SU-DHL-6 (cell line): ENCODE data around the gene ARL15.

Experiments
- CTCF ChIP-seq: fragments of 200-600 bp; sonication (generic); IDR thresholded peaks from one replicate; pipeline ENCODE4 v1.5.1; 2017; ENCODE audit warnings: antibody characterized with exemption, mild to moderate bottlenecking, low read length, moderate library complexity; ENCODE audit not compliant: insufficient read depth, poor library complexity, severe bottlenecking
- EZH2phosphoT487 ChIP-seq: fragments of 200-600 bp; sonication (generic), shearing (Covaris generic); conservative IDR thresholded peaks from 2 replicates; pipeline ENCODE4 v1.6.1; 2018; ENCODE audit warnings: mild to moderate bottlenecking, antibody characterized with exemption, low read length, moderate library complexity, mixed read lengths

DNA sequence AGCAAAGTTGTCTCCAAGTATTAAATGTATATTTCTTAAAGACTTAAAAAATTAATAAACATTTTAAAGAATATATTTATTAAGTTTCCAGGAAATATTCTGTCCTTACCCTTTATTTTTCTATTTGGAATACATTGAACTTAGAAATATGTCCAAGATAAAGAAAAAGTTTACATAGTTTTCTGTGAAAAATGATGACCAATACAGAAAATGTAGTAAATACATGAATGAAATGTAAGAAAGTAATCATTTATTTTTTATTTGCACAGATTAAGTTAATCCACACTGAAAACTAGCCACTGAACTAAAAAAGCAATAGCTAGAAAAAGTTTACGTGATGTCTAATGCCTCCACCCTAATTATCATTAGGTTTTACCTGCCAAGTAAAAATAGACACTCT, 273.2 kb downstream of the ARL15 start:
- TF ChIP-seq CTCF: no peak
- no peak for TF ChIP-seq EZH2phosphoT487
